ENCODE data around the gene KLHL29.

GRCh38 chr2:23526114-23526513, 141.1 kb downstream of the KLHL29 start:
- TF ChIP-seq CTCF (IDR thresholded peaks at IDR 0.05 in 2 of 3, conservative IDR thresholded peaks at IDR 0.05 in 1 of 3; ENCODE audit: borderline replicate concordance in 1 of 3, insufficient read depth in 1 of 3, low read depth in 2 of 3, low read length in 2 of 3) (no peak), POLR2A (IDR thresholded peaks at IDR 0.05; ENCODE audit: borderline replicate concordance, extremely low read depth, insufficient read depth, insufficient read length) (no peak), SP1 (IDR thresholded peaks at IDR 0.05; ENCODE audit: low read depth) (no peak), POLR2AphosphoS5 (IDR thresholded peaks at IDR 0.05; ENCODE audit: low read depth, low read length) (no peak), RAD21 (IDR thresholded peaks at IDR 0.05; ENCODE audit: low read depth) (no peak), EZH2phosphoT487 (IDR thresholded peaks at IDR 0.05; ENCODE audit: borderline replicate concordance) (no peak), EZH2 (IDR thresholded peaks at IDR 0.05) (no peak), ELF1 (IDR thresholded peaks at IDR 0.05; ENCODE audit: borderline replicate concordance, low read depth) (no peak), ZFX (IDR thresholded peaks at IDR 0.05) (no peak), SIN3A (IDR thresholded peaks at IDR 0.05; ENCODE audit: low read depth) (no peak), EGR1 (IDR thresholded peaks at IDR 0.05; ENCODE audit: low read depth) (no peak)
